Prostate gland (tissue), 2 donors: ENCODE measurements around the gene MYBPHL. TPM values are rescaled to one million over a fixed set of nuclear protein-coding genes. Genes with fewer than 3 reads are reported as not detected.

ENCODE experiments used
- DNase-seq: peaks from one replicate; pipeline ENCODE4 v3.0.0-alpha.2; 2019; ENCODE audit warnings: low spot score
- H3K27ac ChIP-seq, 2 donors: fragments of 200-600 bp; sonication (generic); 2 replicates each; pipeline ENCODE4 v1.5.1; 2017 to 2019
- H3K27me3 ChIP-seq: fragments of 200-600 bp; sonication (generic); replicated peaks from 2 replicates; pipeline ENCODE4 v1.5.1; 2019; ENCODE audit not compliant: insufficient read depth
- H3K36me3 ChIP-seq, 2 donors: fragments of 200-600 bp; sonication (generic); 1 replicate in 1 of 2; 2 replicates in 1 of 2; pipeline versions ENCODE4 v1.5.1 to v1.8.1; 2017 to 2019
- H3K4me1 ChIP-seq: fragments of 200-600 bp; sonication (generic); replicated peaks from 2 replicates; pipeline ENCODE4 v1.5.1; 2019
- H3K4me3 ChIP-seq, 2 donors: fragments of 200-600 bp; sonication (generic); 2 replicates each; pipeline ENCODE4 v1.5.1; 2017 to 2019
- H3K9me3 ChIP-seq: fragments of 200-600 bp; sonication (generic); 2 replicates; pipeline ENCODE4 v1.5.1; 2017
- POLR2A ChIP-seq: fragments of 450-650 bp; IDR thresholded peaks from one replicate; pipeline ENCODE4 v1.6.1; 2016; ENCODE audit warnings: antibody characterized with exemption, mild to moderate bottlenecking
- POLR2AphosphoS5 ChIP-seq: sonication (generic); formaldehyde crosslinking; IDR thresholded peaks from one replicate; pipeline ENCODE4 v1.6.1; 2017; ENCODE audit warnings: antibody characterized with exemption
- WGBS: methylation state at CpG from one replicate; pipeline ENCODE4 v1.1.5; 2018; 5-methylcytosine and 5-hydroxymethylcytosine counted together
- intact Hi-C: fragments of 100-400 bp; cut with DNase I; formaldehyde crosslinking; loops from one replicate; pipeline ENCODE4 v1.14.2; 2022
- total RNA-seq, 2 donors: library from RNA; depleted of rRNA; stranded (reverse); fragments of >200 nt; gene quantifications; one replicate each; pipeline ENCODE4 v1.1.0, GENCODE V29; 2016
- TF ChIP-seq, protein P1 (sequence below), 4 experiments: fragments of 200-600 bp in 2 of 4; fragments of 450-650 bp in 2 of 4; sonication (generic) in 2 of 4; IDR thresholded peaks; 1 replicate in 3 of 4; 2 replicates in 1 of 4; pipeline ENCODE4 v1.5.1; 2016 to 2019; ENCODE audit warnings: antibody characterized with exemption in 4 of 4, mild to moderate bottlenecking in 2 of 4, moderate library complexity in 2 of 4

The MYBPHL gene
- total RNA-seq, 2 donors from 2014 or later = not detected

GRCh38 chr1:109248797-109249629 is 57.8 kb downstream of the MYBPHL start, which contains the start of gene CELSR2:
Gene CELSR2, plus strand, starts transcription at chr1:109249539. Its CDS starts 541 bp downstream, at chr1:109250080.
- Histone ChIP-seq H3K36me3 (no peaks in the 10 kb centered on the region), H3K4me1 (no peaks in the 10 kb centered on the region), H3K4me3 (peak within 1 kb of the TSS; percentile 55 to 62), H3K9me3 (no peaks in the 10 kb centered on the region), H3K27ac (no peak within 1 kb of the TSS), H3K27me3 (no peaks in the 10 kb centered on the region)
- WGBS = 33% methylated on average over 21 of the region's 49 CpGs
- TF ChIP-seq, protein P1, sequence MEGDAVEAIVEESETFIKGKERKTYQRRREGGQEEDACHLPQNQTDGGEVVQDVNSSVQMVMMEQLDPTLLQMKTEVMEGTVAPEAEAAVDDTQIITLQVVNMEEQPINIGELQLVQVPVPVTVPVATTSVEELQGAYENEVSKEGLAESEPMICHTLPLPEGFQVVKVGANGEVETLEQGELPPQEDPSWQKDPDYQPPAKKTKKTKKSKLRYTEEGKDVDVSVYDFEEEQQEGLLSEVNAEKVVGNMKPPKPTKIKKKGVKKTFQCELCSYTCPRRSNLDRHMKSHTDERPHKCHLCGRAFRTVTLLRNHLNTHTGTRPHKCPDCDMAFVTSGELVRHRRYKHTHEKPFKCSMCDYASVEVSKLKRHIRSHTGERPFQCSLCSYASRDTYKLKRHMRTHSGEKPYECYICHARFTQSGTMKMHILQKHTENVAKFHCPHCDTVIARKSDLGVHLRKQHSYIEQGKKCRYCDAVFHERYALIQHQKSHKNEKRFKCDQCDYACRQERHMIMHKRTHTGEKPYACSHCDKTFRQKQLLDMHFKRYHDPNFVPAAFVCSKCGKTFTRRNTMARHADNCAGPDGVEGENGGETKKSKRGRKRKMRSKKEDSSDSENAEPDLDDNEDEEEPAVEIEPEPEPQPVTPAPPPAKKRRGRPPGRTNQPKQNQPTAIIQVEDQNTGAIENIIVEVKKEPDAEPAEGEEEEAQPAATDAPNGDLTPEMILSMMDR (IDR thresholded peaks at IDR 0.05) = no peak
- TF ChIP-seq POLR2A = peak; percentile 49
- TF ChIP-seq POLR2AphosphoS5 = peak; percentile 53
- DNase-seq = peak; percentile 62
- intact Hi-C loops = no loop called here

DNA sequence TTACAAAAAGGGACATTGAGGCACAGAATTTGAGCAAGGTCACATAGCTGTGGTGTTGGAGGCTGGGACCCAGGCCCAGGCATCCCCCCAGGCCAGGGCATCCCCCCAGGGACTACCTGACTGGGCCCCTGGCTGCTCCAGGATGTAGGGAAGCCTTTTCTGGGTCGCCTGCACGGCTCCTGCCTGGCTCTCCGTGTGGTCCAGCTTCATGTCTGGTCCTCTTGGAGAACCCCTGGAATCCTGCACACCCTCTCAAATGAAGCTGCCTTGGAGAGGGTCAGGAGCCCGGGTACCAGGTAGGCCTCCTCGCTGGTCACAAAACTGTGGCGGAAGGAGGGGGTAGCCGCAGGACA is 58.4 kb downstream of the MYBPHL start:
- 100% methylated on average over 7 of the region's 7 CpGs for WGBS
- intact Hi-C loops = no loop called here
- DNase-seq = no peak
- no peak for TF ChIP-seq POLR2AphosphoS5
- no peak for TF ChIP-seq POLR2A
- TF ChIP-seq, protein P1 (IDR thresholded peaks at IDR 0.05) = no peak
- no peaks in the 10 kb centered on the region for H3K36me3 ChIP-seq
- no peaks in the 10 kb centered on the region for H3K9me3 ChIP-seq
- H3K4me3 ChIP-seq = no peak overlapping the region
- no peaks in the 10 kb centered on the region for H3K27me3 ChIP-seq
- H3K4me1 ChIP-seq = no peaks in the 10 kb centered on the region
- H3K27ac ChIP-seq = no peak overlapping the region

DNA sequence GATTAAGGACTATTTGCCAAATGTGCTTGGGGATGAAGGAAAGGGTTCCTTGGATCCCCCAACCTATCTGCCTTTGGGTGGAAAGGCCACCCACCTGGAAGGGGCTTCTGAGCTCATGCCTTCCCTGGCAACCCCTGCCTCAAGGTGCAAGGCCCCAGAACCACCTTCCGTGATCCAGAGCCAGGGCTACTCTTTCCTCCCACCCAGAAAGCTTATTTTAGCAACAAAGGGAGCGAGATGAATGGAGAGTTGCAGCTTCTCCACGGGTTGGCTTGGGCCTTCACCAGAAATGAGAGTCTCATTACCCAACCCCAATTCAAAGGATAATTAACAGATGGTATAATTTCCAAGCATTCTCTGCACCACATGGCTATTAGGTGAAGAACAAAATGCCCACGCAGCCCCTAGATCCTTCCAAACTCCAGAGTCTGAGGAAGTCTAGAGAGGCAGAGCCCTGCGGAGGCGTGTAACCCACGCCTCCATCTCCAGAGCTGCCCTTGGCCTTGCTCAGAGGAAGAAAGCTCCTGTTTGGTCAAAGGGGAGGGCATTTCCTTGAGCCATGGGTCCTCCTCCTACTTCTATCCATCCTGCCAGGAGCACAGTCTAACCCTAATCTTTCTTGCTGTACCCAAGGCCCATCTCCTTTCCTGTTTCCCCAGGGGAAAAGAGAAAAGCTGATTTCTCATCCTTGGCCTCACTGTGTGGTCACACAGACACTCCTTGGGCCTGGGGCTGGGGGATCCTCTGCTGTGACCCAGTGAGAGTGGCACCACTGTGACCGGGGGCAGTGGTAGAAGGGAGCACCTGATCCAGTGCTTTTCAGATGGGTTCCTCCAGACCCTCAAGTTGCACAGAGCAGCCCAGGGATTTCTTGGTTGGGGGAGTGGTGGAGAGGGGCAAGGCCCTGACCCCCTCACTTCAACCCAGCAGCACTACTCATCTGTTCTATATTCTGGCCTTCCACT is 59.1 kb downstream of the MYBPHL start:
- no peak for TF ChIP-seq POLR2AphosphoS5
- TF ChIP-seq, protein P1 (IDR thresholded peaks at IDR 0.05) = no peak
- no peak for TF ChIP-seq POLR2A
- H3K36me3 ChIP-seq = no peaks in the 10 kb centered on the region
- 89% methylated on average over 8 of the region's 8 CpGs for WGBS
- H3K4me1 ChIP-seq = no peaks in the 10 kb centered on the region
- H3K27me3 ChIP-seq = no peaks in the 10 kb centered on the region
- DNase-seq = no peak
- intact Hi-C loops = no loop called here
- no peak overlapping the region for H3K27ac ChIP-seq
- no peak overlapping the region for H3K4me3 ChIP-seq
- no peaks in the 10 kb centered on the region for H3K9me3 ChIP-seq

GRCh38 chr1:109246141-109246551 is 60.7 kb downstream of the MYBPHL start:
- no peak for DNase-seq
- Histone ChIP-seq H3K4me3 (no peak overlapping the region), H3K27me3 (no peaks in the 10 kb centered on the region), H3K9me3 (no peaks in the 10 kb centered on the region), H3K36me3 (no peaks in the 10 kb centered on the region), H3K27ac (no peak overlapping the region), H3K4me1 (no peaks in the 10 kb centered on the region)
- intact Hi-C loops = no loop called here
- no peak for TF ChIP-seq POLR2A
- TF ChIP-seq POLR2AphosphoS5 = no peak
- TF ChIP-seq, protein P1 (IDR thresholded peaks at IDR 0.05) = no peak
- 86% methylated on average over 7 of the region's 7 CpGs for WGBS
